ENCODE results near the gene VAV2. TPM values are rescaled to one million over a fixed set of nuclear protein-coding genes. Genes with fewer than 3 reads are reported as not detected.

Gene VAV2
- total RNA-seq, 1 donor from 2014 or later, result 24.4 TPM

- DNase-seq (ENCODE audit: extremely low spot score, unreplicated experiment), result no peak
- Mint-ChIP-seq H3K36me3 (ENCODE audit: unreplicated experiment) (peaks cover 8% of the 10 kb centered on the region), H3K9me3 (ENCODE audit: unreplicated experiment) (no peaks in the 10 kb centered on the region), H3K4me3 (ENCODE audit: unreplicated experiment) (no peak overlapping the region), H3K27ac (ENCODE audit: unreplicated experiment) (no peak overlapping the region), H3K4me1 (ENCODE audit: unreplicated experiment) (no peaks in the 10 kb centered on the region), H3K27me3 (ENCODE audit: unreplicated experiment) (no peaks in the 10 kb centered on the region)
- TF ChIP-seq CTCF (IDR thresholded peaks at IDR 0.05), result no peak
Observed at GRCh38 chr9:133777068-133777791, 214.9 kb downstream of the VAV2 start.

- no peak for DNase-seq (ENCODE audit: extremely low spot score, unreplicated experiment)
- TF ChIP-seq CTCF (IDR thresholded peaks at IDR 0.05), result no peak
- H3K4me1 Mint-ChIP-seq (ENCODE audit: unreplicated experiment), result no peaks in the 10 kb centered on the region
- H3K27ac Mint-ChIP-seq (ENCODE audit: unreplicated experiment), result no peak overlapping the region
- H3K36me3 Mint-ChIP-seq (ENCODE audit: unreplicated experiment), result peaks cover 6% of the 10 kb centered on the region
- H3K4me3 Mint-ChIP-seq (ENCODE audit: unreplicated experiment), result no peak overlapping the region
- no peaks in the 10 kb centered on the region for H3K9me3 Mint-ChIP-seq (ENCODE audit: unreplicated experiment)
- no peaks in the 10 kb centered on the region for H3K27me3 Mint-ChIP-seq (ENCODE audit: unreplicated experiment)
Observed at GRCh38 chr9:133775951-133776905, 215.9 kb downstream of the VAV2 start.

GRCh38 chr9:133775291-133775690, 216.8 kb downstream of the VAV2 start:
- no peaks in the 10 kb centered on the region for H3K4me1 Mint-ChIP-seq (ENCODE audit: unreplicated experiment)
- H3K27me3 Mint-ChIP-seq (ENCODE audit: unreplicated experiment), result no peaks in the 10 kb centered on the region
- no peak for DNase-seq (ENCODE audit: extremely low spot score, unreplicated experiment)
- H3K27ac Mint-ChIP-seq (ENCODE audit: unreplicated experiment), result no peak overlapping the region
- H3K36me3 Mint-ChIP-seq (ENCODE audit: unreplicated experiment), result peaks cover 12% of the 10 kb centered on the region
- no peak overlapping the region for H3K4me3 Mint-ChIP-seq (ENCODE audit: unreplicated experiment)
- no peak for TF ChIP-seq CTCF (IDR thresholded peaks at IDR 0.05)
- H3K9me3 Mint-ChIP-seq (ENCODE audit: unreplicated experiment), result no peaks in the 10 kb centered on the region

- DNase-seq (ENCODE audit: extremely low spot score, unreplicated experiment), result no peak
- H3K27ac Mint-ChIP-seq (ENCODE audit: unreplicated experiment), result no peak overlapping the region
- no peaks in the 10 kb centered on the region for H3K9me3 Mint-ChIP-seq (ENCODE audit: unreplicated experiment)
- no peaks in the 10 kb centered on the region for H3K27me3 Mint-ChIP-seq (ENCODE audit: unreplicated experiment)
- peaks cover 12% of the 10 kb centered on the region for H3K36me3 Mint-ChIP-seq (ENCODE audit: unreplicated experiment)
- no peaks in the 10 kb centered on the region for H3K4me1 Mint-ChIP-seq (ENCODE audit: unreplicated experiment)
- TF ChIP-seq CTCF (IDR thresholded peaks at IDR 0.05), result no peak
- H3K4me3 Mint-ChIP-seq (ENCODE audit: unreplicated experiment), result no peak overlapping the region
Observed at GRCh38 chr9:133774799-133775198, 217.3 kb downstream of the VAV2 start.
